Immature natural killer cell (primary cell): ENCODE data around the gene ANTKMT. TPM values are rescaled to one million over a fixed set of nuclear protein-coding genes. Genes with fewer than 3 reads are reported as not detected.
A peak's percentile ranks its signal among the peaks of the same experiment; 100 is the strongest.

Source experiments
- DNase-seq, 3 donors: peaks; one replicate each; pipeline ENCODE4 v3.0.0; 2022; ENCODE audit warnings: mixed read lengths in 1 of 3
- H3K27ac Mint-ChIP-seq, 6 donors: one replicate each; pipeline ENCODE4 v1.8.0; 2020; ENCODE audit warnings: mixed read lengths in 6 of 6, mild to moderate bottlenecking in 5 of 6, inconsistent platforms in 4 of 6, moderate library complexity in 3 of 6
- H3K27me3 Mint-ChIP-seq, 3 donors: one replicate each; pipeline ENCODE4 v1.8.0; 2020 to 2021; ENCODE audit warnings: low read depth in 3 of 3, mild to moderate bottlenecking in 3 of 3, mixed read lengths in 3 of 3, moderate library complexity in 3 of 3, inconsistent platforms in 1 of 3
- H3K36me3 Mint-ChIP-seq, 3 donors: one replicate each; pipeline ENCODE4 v1.8.0; 2020; ENCODE audit warnings: mixed read lengths in 3 of 3, inconsistent platforms in 2 of 3, mild to moderate bottlenecking in 2 of 3
- H3K4me1 Mint-ChIP-seq, 2 donors: one replicate each; pipeline ENCODE4 v1.8.0; 2020; ENCODE audit warnings: inconsistent platforms in 2 of 2, mild to moderate bottlenecking in 2 of 2, mixed read lengths in 2 of 2, moderate library complexity in 1 of 2
- H3K4me3 Mint-ChIP-seq, 5 donors: one replicate each; pipeline ENCODE4 v1.8.0; 2020; ENCODE audit warnings: mild to moderate bottlenecking in 5 of 5, mixed read lengths in 5 of 5, inconsistent platforms in 3 of 5, moderate library complexity in 3 of 5
- H3K9me3 Mint-ChIP-seq, 6 donors: one replicate each; pipeline ENCODE4 v1.8.0; 2020; ENCODE audit warnings: mild to moderate bottlenecking in 6 of 6, mixed read lengths in 6 of 6, inconsistent platforms in 4 of 6, moderate library complexity in 3 of 6
- polyA plus RNA-seq, 3 donors: library from polyadenylated mRNA; unstranded; fragments of 300-500 nt; fragmentation: Illumina TruSeq; gene quantifications; one replicate each; pipeline ENCODE4 v1.2.3, GENCODE V29; 2021

ANTKMT gene
- polyA plus RNA-seq, 3 donors from 2014 or later = 71.7 to 110 (median 94.1) TPM

- Mint-ChIP-seq H3K4me3 (no peak overlapping the region), H3K4me1 (peaks cover 11 to 23% of the 10 kb centered on the region in 2 donors), H3K9me3 (no peaks in the 10 kb centered on the region), H3K36me3 (peaks cover 0 to 2% (median 0%) of the 10 kb centered on the region in 3 donors), H3K27me3 (peaks cover 7 to 8% (median 7%) of the 10 kb centered on the region in 3 donors), H3K27ac (no peak overlapping the region)
- no peak for DNase-seq
Observed at GRCh38 chr16:678209-678857, 42.6 kb upstream of the ANTKMT start.

GRCh38 chr16:678858-679813, 41.8 kb upstream of the ANTKMT start:
- peak; percentile 53 to 65 (median 57) for DNase-seq
- Mint-ChIP-seq H3K27ac (peak overlapping the region in 5 of 6 donors; percentile 60 to 82 (median 78)), H3K4me1 (peaks cover 11 to 23% of the 10 kb centered on the region in 2 donors), H3K36me3 (peaks cover 0 to 2% (median 0%) of the 10 kb centered on the region in 3 donors), H3K9me3 (no peaks in the 10 kb centered on the region), H3K27me3 (peaks cover 7 to 8% (median 7%) of the 10 kb centered on the region in 3 donors), H3K4me3 (peak overlapping the region; percentile 77 to 86 (median 84))

GRCh38 chr16:679814-680624, 40.9 kb upstream of the ANTKMT start, which contains the start of gene STUB1:
STUB1 (plus strand) TSS chr16:680410; CDS start chr16:680526, 116 bp downstream.
- H3K27me3 Mint-ChIP-seq = peaks cover 7 to 11% (median 7%) of the 10 kb centered on the region in 3 donors
- H3K4me3 Mint-ChIP-seq = peak within 1 kb of the TSS; percentile 69 to 86 (median 81)
- peaks cover 0 to 2% (median 0%) of the 10 kb centered on the region in 3 donors for H3K36me3 Mint-ChIP-seq
- peaks cover 11 to 24% of the 10 kb centered on the region in 2 donors for H3K4me1 Mint-ChIP-seq
- no peaks in the 10 kb centered on the region for H3K9me3 Mint-ChIP-seq
- peak within 1 kb of the TSS in 4 of 6 donors; percentile 60 to 82 (median 76) for H3K27ac Mint-ChIP-seq
- peak; percentile 85 to 88 (median 87) for DNase-seq

GRCh38 chr16:680625-680945, 40.4 kb upstream of the ANTKMT start:
- H3K36me3 Mint-ChIP-seq = peaks cover 0 to 2% (median 0%) of the 10 kb centered on the region in 3 donors
- peak overlapping the region; percentile 59 to 81 (median 65) for H3K4me3 Mint-ChIP-seq
- H3K27me3 Mint-ChIP-seq = peaks cover 4 to 7% (median 7%) of the 10 kb centered on the region in 3 donors
- H3K4me1 Mint-ChIP-seq = peaks cover 11 to 21% of the 10 kb centered on the region in 2 donors
- peak overlapping the region in 1 of 6 donors; percentile 72 for H3K27ac Mint-ChIP-seq
- no peaks in the 10 kb centered on the region for H3K9me3 Mint-ChIP-seq
- DNase-seq = no peak

- H3K36me3 Mint-ChIP-seq = peaks cover 0 to 2% (median 0%) of the 10 kb centered on the region in 3 donors
- no peak for DNase-seq
- peak overlapping the region; percentile 59 to 73 (median 69) for H3K4me3 Mint-ChIP-seq
- H3K27me3 Mint-ChIP-seq = peaks cover 4 to 8% (median 7%) of the 10 kb centered on the region in 3 donors
- H3K9me3 Mint-ChIP-seq = no peaks in the 10 kb centered on the region
- peak overlapping the region in 4 of 6 donors; percentile 28 to 72 (median 46) for H3K27ac Mint-ChIP-seq
- H3K4me1 Mint-ChIP-seq = peaks cover 11 to 26% of the 10 kb centered on the region in 2 donors
Observed at GRCh38 chr16:680967-681745, 39.8 kb upstream of the ANTKMT start.

- no peak for DNase-seq
- peaks cover 0 to 2% (median 0%) of the 10 kb centered on the region in 3 donors for H3K36me3 Mint-ChIP-seq
- peaks cover 11 to 26% of the 10 kb centered on the region in 2 donors for H3K4me1 Mint-ChIP-seq
- H3K4me3 Mint-ChIP-seq = peak overlapping the region; percentile 56 to 73 (median 69)
- H3K27me3 Mint-ChIP-seq = peaks cover 4 to 10% (median 6%) of the 10 kb centered on the region in 3 donors
- H3K9me3 Mint-ChIP-seq = no peaks in the 10 kb centered on the region
- H3K27ac Mint-ChIP-seq = peak overlapping the region in 3 of 6 donors; percentile 36 to 64 (median 57)
Observed at GRCh38 chr16:681746-682427, 39.1 kb upstream of the ANTKMT start.

- H3K4me3 Mint-ChIP-seq = peak overlapping the region; percentile 56 to 73 (median 65)
- peak overlapping the region in 5 of 6 donors; percentile 22 to 75 (median 64) for H3K27ac Mint-ChIP-seq
- peaks cover 0 to 2% (median 0%) of the 10 kb centered on the region in 3 donors for H3K36me3 Mint-ChIP-seq
- H3K9me3 Mint-ChIP-seq = no peaks in the 10 kb centered on the region
- DNase-seq = no peak
- H3K4me1 Mint-ChIP-seq = peaks cover 11 to 29% of the 10 kb centered on the region in 2 donors
- H3K27me3 Mint-ChIP-seq = peaks cover 4 to 10% (median 5%) of the 10 kb centered on the region in 3 donors
Observed at GRCh38 chr16:682493-683395, 38.2 kb upstream of the ANTKMT start.

- H3K27ac Mint-ChIP-seq = peak overlapping the region in 4 of 6 donors; percentile 17 to 70 (median 48)
- peaks cover 0 to 2% (median 0%) of the 10 kb centered on the region in 3 donors for H3K36me3 Mint-ChIP-seq
- H3K4me3 Mint-ChIP-seq = peak overlapping the region; percentile 43 to 71 (median 58)
- no peaks in the 10 kb centered on the region for H3K9me3 Mint-ChIP-seq
- peaks cover 4 to 10% (median 5%) of the 10 kb centered on the region in 3 donors for H3K27me3 Mint-ChIP-seq
- H3K4me1 Mint-ChIP-seq = peaks cover 11 to 29% of the 10 kb centered on the region in 2 donors
- no peak for DNase-seq
Observed at GRCh38 chr16:683396-684070, 37.4 kb upstream of the ANTKMT start.

GRCh38 chr16:684071-684794, 36.7 kb upstream of the ANTKMT start, which contains the start of gene JMJD8:
JMJD8 (minus strand) TSS chr16:684334; CDS start chr16:684319, 15 bp downstream.
- Mint-ChIP-seq H3K27me3 (peaks cover 2 to 10% (median 3%) of the 10 kb centered on the region in 3 donors), H3K4me3 (peak within 1 kb of the TSS; percentile 70 to 83 (median 76)), H3K27ac (peak within 1 kb of the TSS in 5 of 6 donors; percentile 14 to 86 (median 61)), H3K9me3 (no peaks in the 10 kb centered on the region), H3K36me3 (peaks cover 0 to 2% (median 0%) of the 10 kb centered on the region in 3 donors), H3K4me1 (peaks cover 11 to 32% of the 10 kb centered on the region in 2 donors)
- DNase-seq = peak; percentile 96
